T-cell (primary cell): Measurements from ENCODE around the gene PNKD. TPM values are rescaled to one million over a fixed set of nuclear protein-coding genes. Genes with fewer than 3 reads are reported as not detected.

ENCODE experiments used
- ATAC-seq, 4 experiments: fragments of 200-7000 bp in 3 of 4; fragments of 150-1000 bp in 1 of 4; cut with Tn5 transposase; replicated peaks in 1 of 4; 1 replicate in 3 of 4; 2 replicates in 1 of 4; pipeline ENCODE4 v1.10.0; 2021; ENCODE audit warnings: moderate library complexity in 3 of 4, mild to moderate bottlenecking in 2 of 4, moderate number of reproducible peaks in 1 of 4
- CTCF ChIA-PET, 2 donors: fragments of 300-600 bp; sonication (Branson Sonifier 250); formaldehyde crosslinking; loops; one replicate each; lab custom pipeline; 2022; ENCODE audit warnings: antibody characterized with exemption in 2 of 2; lab: Charles Lee
- POLR2A ChIA-PET, 2 donors: fragments of 300-600 bp; sonication (Branson Sonifier 250); formaldehyde crosslinking; loops; one replicate each; lab custom pipeline; 2022; ENCODE audit warnings: antibody characterized with exemption in 2 of 2; lab: Charles Lee
- DNase-seq, 35 experiments: peaks; one replicate each; pipeline versions ENCODE4 v3.0.0 to v3.0.0-alpha.2; 2013 to 2023
- H3K27ac ChIP-seq: one replicate; pipeline ENCODE4 v1.5.1; 2013; ENCODE audit warnings: low read length
- H3K27me3 ChIP-seq, 2 experiments: replicated peaks in 1 of 2; 1 replicate in 1 of 2; 2 replicates in 1 of 2; pipeline versions ENCODE4 v1.6.1 to v1.7.0; 2013; ENCODE audit warnings: low read length in 1 of 2, mixed read lengths in 1 of 2; ENCODE audit not compliant: control insufficient read depth in 2 of 2, insufficient read depth in 2 of 2; ENCODE audit errors: extremely low read depth in 1 of 2
- H3K36me3 ChIP-seq, 2 donors: 1 replicate in 1 of 2; 2 replicates in 1 of 2; pipeline versions ENCODE4 v1.6.1 to v1.7.0; 2013; ENCODE audit warnings: low read length in 1 of 2; ENCODE audit not compliant: control insufficient read depth in 2 of 2, insufficient read depth in 1 of 2; ENCODE audit errors: extremely low read depth in 1 of 2
- H3K4me1 ChIP-seq, 2 experiments: 1 replicate in 1 of 2; 2 replicates in 1 of 2; pipeline versions ENCODE4 v1.6.1 to v1.7.0; 2013; ENCODE audit warnings: low read length in 2 of 2, mixed read lengths in 1 of 2; ENCODE audit not compliant: insufficient read depth in 2 of 2, control insufficient read depth in 1 of 2; ENCODE audit errors: extremely low read depth in 1 of 2
- H3K4me3 ChIP-seq, 2 donors: 1 replicate in 1 of 2; 2 replicates in 1 of 2; pipeline versions ENCODE4 v1.5.1 to v1.7.0; 2013; ENCODE audit warnings: mild to moderate bottlenecking in 2 of 2, low read length in 1 of 2, moderate library complexity in 1 of 2; ENCODE audit not compliant: control insufficient read depth in 1 of 2; ENCODE audit errors: extremely low read depth in 1 of 2
- H3K9me3 ChIP-seq: 2 replicates; pipeline ENCODE4 v1.7.0; 2013
- H3K27ac Mint-ChIP-seq, 2 donors: one replicate each; pipeline ENCODE4 v1.8.0; 2020 to 2021; ENCODE audit warnings: mild to moderate bottlenecking in 2 of 2, mixed read lengths in 2 of 2
- H3K27me3 Mint-ChIP-seq, 2 donors: one replicate each; pipeline ENCODE4 v1.8.0; 2021 to 2022; ENCODE audit warnings: mixed read lengths in 2 of 2
- H3K36me3 Mint-ChIP-seq: one replicate; pipeline ENCODE4 v1.8.0; 2021; ENCODE audit warnings: mixed read lengths
- H3K4me1 Mint-ChIP-seq, 3 donors: one replicate each; pipeline ENCODE4 v1.8.0; 2020 to 2022; ENCODE audit warnings: mixed read lengths in 3 of 3, mild to moderate bottlenecking in 1 of 3
- H3K4me3 Mint-ChIP-seq, 3 donors: one replicate each; pipeline ENCODE4 v1.8.0; 2020 to 2022; ENCODE audit warnings: mild to moderate bottlenecking in 3 of 3, mixed read lengths in 3 of 3, moderate library complexity in 3 of 3
- H3K9me3 Mint-ChIP-seq, 3 donors: one replicate each; pipeline ENCODE4 v1.8.0; 2020 to 2022; ENCODE audit warnings: mixed read lengths in 3 of 3
- WGBS: methylation state at CpG from one replicate; pipeline ENCODE4 v1.1.5; 2013; ENCODE audit warnings: missing lambda C conversion rate; ENCODE audit not compliant: insufficient coverage; 5-methylcytosine and 5-hydroxymethylcytosine counted together
- total RNA-seq, 35 experiments: library from RNA in 6 of 35; stranded (reverse) in 6 of 35; fragments of 120-200 nt in 1 of 35; gene quantifications; one replicate each; pipeline versions ENCODE4 v1.2.1 to v1.2.4 and lab custom pipeline; 2013 to 2026

PNKD gene
- total RNA-seq, 5 donors from 2014 or later (not counting 1 experiment from before 2014, with no cell fraction given) = 17.4 to 33.1 (median 30.6) TPM

GRCh38 chr2:218370410-218371063 is 100.2 kb downstream of the PNKD start:
- Histone ChIP-seq H3K9me3 (no peaks in the 10 kb centered on the region), H3K27me3 (no peaks in the 10 kb centered on the region), H3K27ac (no peak overlapping the region), H3K36me3 (no peaks in the 10 kb centered on the region), H3K4me1 (peaks cover 20 to 27% of the 10 kb centered on the region in 2 experiments), H3K4me3 (no peak overlapping the region)
- Mint-ChIP-seq H3K4me1 (peaks cover 26 to 32% (median 32%) of the 10 kb centered on the region in 3 donors), H3K4me3 (no peak overlapping the region), H3K36me3 (no peaks in the 10 kb centered on the region), H3K9me3 (no peaks in the 10 kb centered on the region), H3K27me3 (no peaks in the 10 kb centered on the region), H3K27ac (peak overlapping the region; percentile 59 to 81)
- POLR2A ChIA-PET = no interaction called here
- CTCF ChIA-PET = interaction anchor here in 1 of 2 donors (0.9 kb wide), 1 partner anchor 97 kb away, joined by 5 read pairs; no protein-coding TSS in a partner anchor
- DNase-seq (no peak), ATAC-seq (no peak)
- 100% methylated on average over 6 of the region's 11 CpGs for WGBS

GRCh38 chr2:218371983-218372350 is 101.6 kb downstream of the PNKD start:
- Histone ChIP-seq H3K36me3 (no peaks in the 10 kb centered on the region), H3K4me3 (no peak overlapping the region), H3K27me3 (no peaks in the 10 kb centered on the region), H3K27ac (no peak overlapping the region), H3K4me1 (peaks cover 20 to 25% of the 10 kb centered on the region in 2 experiments), H3K9me3 (no peaks in the 10 kb centered on the region)
- Mint-ChIP-seq H3K9me3 (no peaks in the 10 kb centered on the region), H3K4me3 (no peak overlapping the region), H3K27ac (no peak overlapping the region), H3K27me3 (no peaks in the 10 kb centered on the region), H3K4me1 (peaks cover 26 to 30% (median 26%) of the 10 kb centered on the region in 3 donors), H3K36me3 (no peaks in the 10 kb centered on the region)
- DNase-seq (no peak), ATAC-seq (no peak)
- ChIA-PET POLR2A (no interaction called here), CTCF (no interaction called here)

DNA sequence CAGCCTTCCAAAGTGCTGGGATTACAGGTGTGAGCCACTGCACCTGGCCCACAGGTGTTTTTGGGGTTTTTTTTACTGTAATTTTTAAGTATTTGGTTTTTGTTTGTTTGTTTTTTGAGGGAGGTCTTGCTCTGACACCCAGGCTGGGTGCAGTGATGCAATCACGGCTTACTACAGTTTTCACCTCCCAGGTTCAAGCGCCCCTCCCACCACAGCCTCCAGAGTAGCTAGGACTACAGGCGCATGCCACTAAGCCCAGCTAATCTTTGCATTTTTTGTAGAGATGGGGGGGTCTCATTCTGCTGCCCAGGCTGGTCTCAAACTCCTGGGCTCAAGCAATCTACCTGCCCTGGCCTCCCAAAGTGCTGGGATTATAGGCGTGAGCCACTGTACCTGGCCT is 104.5 kb downstream of the PNKD start:
- WGBS = 67% methylated on average over 1 of the region's 4 CpGs
- Mint-ChIP-seq H3K36me3 (no peaks in the 10 kb centered on the region), H3K27me3 (no peaks in the 10 kb centered on the region), H3K4me1 (peaks cover 5 to 8% (median 8%) of the 10 kb centered on the region in 3 donors), H3K4me3 (no peak overlapping the region), H3K9me3 (no peaks in the 10 kb centered on the region), H3K27ac (no peak overlapping the region)
- CTCF ChIA-PET = no interaction called here
- POLR2A ChIA-PET = no interaction called here
- no peak overlapping the region for H3K27ac ChIP-seq
- DNase-seq = no peak
- no peak overlapping the region for H3K4me3 ChIP-seq
- H3K27me3 ChIP-seq = no peaks in the 10 kb centered on the region
- H3K36me3 ChIP-seq = no peaks in the 10 kb centered on the region
- peaks cover 0 to 4% of the 10 kb centered on the region in 2 experiments for H3K4me1 ChIP-seq
- no peak for ATAC-seq
- no peaks in the 10 kb centered on the region for H3K9me3 ChIP-seq

- no peak overlapping the region for H3K27ac ChIP-seq
- POLR2A ChIA-PET = interaction anchor here in 1 of 2 donors (0.7 kb wide), 1 partner anchor 208 kb away, joined by 3 read pairs; the partner anchor contains the start of gene CXCR1
- DNase-seq (no peak), ATAC-seq (no peak)
- no peaks in the 10 kb centered on the region for H3K36me3 ChIP-seq
- no peaks in the 10 kb centered on the region for H3K27me3 Mint-ChIP-seq
- peaks cover 2 to 4% (median 4%) of the 10 kb centered on the region in 3 donors for H3K4me1 Mint-ChIP-seq
- CTCF ChIA-PET = interaction anchor here in 1 of 2 donors (0.7 kb wide), 1 partner anchor 341 kb away, joined by 8 read pairs; no protein-coding TSS in a partner anchor
- no peaks in the 10 kb centered on the region for H3K9me3 Mint-ChIP-seq
- H3K36me3 Mint-ChIP-seq = no peaks in the 10 kb centered on the region
- H3K9me3 ChIP-seq = no peaks in the 10 kb centered on the region
- H3K4me1 ChIP-seq = no peaks in the 10 kb centered on the region
- H3K4me3 Mint-ChIP-seq = no peak overlapping the region
- no peaks in the 10 kb centered on the region for H3K27me3 ChIP-seq
- WGBS = 83% methylated on average over 1 of the region's 2 CpGs
- H3K4me3 ChIP-seq = no peak overlapping the region
- no peak overlapping the region for H3K27ac Mint-ChIP-seq
Measured at GRCh38 chr2:218375212-218375611, 104.9 kb downstream of the PNKD start.

DNA sequence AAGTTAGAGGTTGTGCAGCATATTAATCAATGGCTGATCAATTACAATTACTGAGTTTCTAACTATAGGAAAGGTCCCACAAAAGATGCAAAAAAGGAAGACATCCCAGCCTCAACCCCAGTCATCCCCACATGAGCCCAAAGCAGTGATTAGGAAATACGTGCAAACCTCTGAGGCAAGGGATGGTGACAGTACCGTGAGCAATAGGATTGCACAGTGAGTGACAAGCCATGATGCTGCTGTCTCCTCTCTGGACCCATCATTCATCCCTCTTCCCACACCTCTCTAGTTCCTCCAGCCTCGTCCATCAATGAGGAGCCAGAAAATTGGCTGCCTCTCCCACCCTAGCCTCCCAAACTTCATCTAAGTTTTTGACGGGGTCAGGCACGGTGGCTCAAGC is 107.7 kb downstream of the PNKD start:
- CTCF ChIA-PET = interaction anchor here in 1 of 2 donors (0.6 kb wide), 1 partner anchor 1856 kb away, joined by 3 read pairs; no protein-coding TSS in a partner anchor
- H3K4me1 Mint-ChIP-seq = peaks cover 0 to 4% (median 0%) of the 10 kb centered on the region in 3 donors

GRCh38 chr2:218381916-218382366 is 111.6 kb downstream of the PNKD start, which contains the start of gene SLC11A1:
TSS of gene SLC11A1 (plus strand) at chr2:218382273. CDS start at chr2:218382369, 96 bp downstream.
- H3K9me3 ChIP-seq = no peaks in the 10 kb centered on the region
- Mint-ChIP-seq H3K36me3 (no peaks in the 10 kb centered on the region), H3K9me3 (no peaks in the 10 kb centered on the region), H3K27me3 (peaks cover 0 to 3% of the 10 kb centered on the region in 2 donors), H3K4me3 (no peak within 1 kb of the TSS), H3K4me1 (peaks cover 0 to 6% (median 1%) of the 10 kb centered on the region in 3 donors), H3K27ac (no peak within 1 kb of the TSS)
- peaks cover 0 to 12% of the 10 kb centered on the region in 2 experiments for H3K27me3 ChIP-seq
- ChIA-PET POLR2A (no interaction called here), CTCF (no interaction called here)
- WGBS = 91% methylated on average over 13 of the region's 13 CpGs
- no peak within 1 kb of the TSS for H3K4me3 ChIP-seq
- no peaks in the 10 kb centered on the region for H3K36me3 ChIP-seq
- no peak within 1 kb of the TSS for H3K27ac ChIP-seq
- H3K4me1 ChIP-seq = peaks cover 0 to 6% of the 10 kb centered on the region in 2 experiments
- ATAC-seq (no peak), DNase-seq (peak in 1 of 35 experiments; percentile 46)

More for the DNA sequence above, 107.7 kb downstream of the PNKD start:
- no peak overlapping the region for H3K4me3 ChIP-seq
- peaks cover 0 to 5% of the 10 kb centered on the region in 2 experiments for H3K4me1 ChIP-seq
- no peak for ATAC-seq
- no peak for DNase-seq
- 98% methylated on average over 5 of the region's 5 CpGs for WGBS
- Mint-ChIP-seq H3K27me3 (no peaks in the 10 kb centered on the region), H3K9me3 (no peaks in the 10 kb centered on the region), H3K36me3 (no peaks in the 10 kb centered on the region), H3K4me3 (no peak overlapping the region), H3K27ac (no peak overlapping the region)
- POLR2A ChIA-PET = no interaction called here
- peaks cover 0 to 7% of the 10 kb centered on the region in 2 experiments for H3K27me3 ChIP-seq
- no peaks in the 10 kb centered on the region for H3K36me3 ChIP-seq
- no peak overlapping the region for H3K27ac ChIP-seq
- no peaks in the 10 kb centered on the region for H3K9me3 ChIP-seq
